Suppressor macrophage treated with lipopolysaccharide for 1 hour (primary cell): ENCODE results near the gene MAML3.

Source experiments
- DNase-seq, 3 donors: peaks; one replicate each; pipeline ENCODE4 v3.0.0-alpha.2; 2020 to 2022

Gene MAML3

DNA sequence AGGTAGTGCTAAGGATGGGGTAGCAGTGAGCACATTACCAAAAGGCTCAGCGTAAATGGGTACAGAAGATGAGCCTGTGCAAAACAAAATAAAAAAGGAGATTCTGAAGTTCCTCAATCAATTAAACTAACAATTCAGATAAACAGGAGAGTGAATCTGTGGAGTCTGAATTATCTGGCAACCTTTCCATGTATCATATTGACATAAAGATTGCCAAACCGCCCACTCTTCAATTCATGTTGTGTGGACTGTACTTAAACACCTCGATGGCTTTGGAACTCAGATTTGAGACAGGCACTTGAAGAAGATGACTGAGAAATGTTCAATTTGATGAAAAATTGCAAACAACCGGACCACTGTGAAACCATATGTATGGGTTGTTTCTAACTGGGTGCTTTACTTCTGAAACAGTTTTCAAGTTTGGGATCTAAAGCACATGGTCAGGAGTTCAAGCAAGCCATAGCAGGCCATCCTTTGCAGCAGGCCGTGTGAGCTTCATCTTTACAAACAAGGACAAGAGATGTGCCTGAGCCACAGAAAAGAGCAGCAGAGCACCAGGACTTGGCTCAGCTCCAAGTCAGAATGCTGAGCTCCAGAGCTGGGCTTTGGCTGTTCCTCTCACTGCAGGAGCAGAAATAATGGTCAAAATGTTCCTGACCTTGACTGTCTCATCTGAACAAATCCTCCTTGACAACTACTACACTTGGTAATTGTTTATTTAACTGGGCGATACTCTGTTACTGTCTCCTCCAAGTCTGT, 380.2 kb downstream of the MAML3 start:
- DNase-seq = no peak

DNA sequence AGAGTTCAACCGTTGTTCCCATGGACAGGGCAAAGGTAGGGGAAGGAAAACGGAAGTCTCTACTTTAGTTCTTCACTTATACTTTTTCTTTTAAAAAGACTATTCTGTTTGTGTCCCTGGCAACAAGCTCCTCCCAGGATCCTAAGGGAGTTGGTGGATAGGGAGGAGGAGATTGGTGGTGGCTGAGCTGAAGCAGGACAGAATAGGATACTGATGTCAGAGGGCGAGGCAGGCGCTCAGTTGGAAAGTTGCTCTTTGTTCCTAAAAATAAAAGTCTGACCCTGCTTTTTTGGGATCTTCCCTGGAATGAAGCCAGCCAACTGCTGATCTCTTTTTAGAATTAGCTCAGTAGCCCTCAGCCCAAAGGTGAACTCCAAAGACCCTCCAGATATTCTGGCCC, 383.6 kb downstream of the MAML3 start:
- DNase-seq = peak in 1 of 3 donors; percentile 49

DNA sequence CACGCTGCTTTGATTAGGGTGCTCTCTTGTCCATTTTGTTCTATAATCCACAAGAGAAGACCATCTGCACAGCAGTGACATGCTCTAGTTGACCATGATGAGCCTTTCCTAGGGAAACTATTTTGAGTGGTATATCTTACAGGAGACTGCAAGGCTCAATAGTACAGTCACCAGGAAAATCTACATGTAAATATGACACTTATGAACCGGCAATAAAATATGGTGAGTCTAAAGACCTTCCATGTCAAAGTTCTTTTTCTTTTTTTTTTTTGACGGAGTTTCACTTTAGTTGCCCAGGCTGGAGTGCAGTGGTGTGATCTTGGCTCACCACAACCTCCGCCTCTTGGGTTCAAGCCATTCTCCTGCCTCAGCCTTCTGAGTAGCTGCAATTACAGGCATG, 384.6 kb downstream of the MAML3 start:
- no peak for DNase-seq

DNA sequence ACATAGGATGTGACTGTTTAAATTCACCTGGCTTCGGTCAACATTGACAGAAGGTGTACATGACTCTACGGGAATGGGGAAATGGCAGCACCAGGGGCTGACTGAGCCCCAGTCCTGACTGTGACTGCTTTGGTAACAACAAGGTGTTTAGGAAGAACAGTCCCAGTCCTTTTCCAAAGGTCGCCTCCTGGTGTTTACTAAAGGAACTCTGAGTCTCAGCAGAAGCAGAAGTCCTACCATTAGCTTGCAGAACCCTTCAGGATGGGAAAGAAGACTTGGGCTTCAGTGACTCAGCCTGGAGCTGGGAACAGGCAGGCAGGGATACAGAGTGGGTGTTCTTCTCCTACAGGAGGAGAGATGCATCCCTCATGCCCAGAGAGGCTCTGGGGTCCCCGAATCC, 385.1 kb downstream of the MAML3 start:
- peak in 2 of 3 donors; percentile 37 to 39 for DNase-seq

DNA sequence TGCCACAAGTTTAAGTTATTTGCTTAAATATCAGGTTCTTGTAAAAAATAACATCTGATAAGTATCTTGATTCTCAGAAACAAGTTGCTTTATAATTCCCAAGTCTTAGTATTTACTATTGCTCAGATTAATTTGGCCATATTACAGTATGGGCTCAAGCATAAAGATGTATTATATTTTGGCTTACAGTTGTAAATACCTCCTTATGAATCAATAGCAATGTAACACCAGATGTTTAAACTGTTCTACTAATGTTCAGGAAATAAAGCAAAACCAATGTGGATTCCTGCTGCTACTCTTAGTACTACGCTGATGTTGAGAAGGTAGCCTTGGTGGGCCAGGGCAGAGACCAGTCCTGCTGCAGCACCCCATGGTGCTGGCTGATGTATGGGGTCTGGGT, 385.6 kb downstream of the MAML3 start:
- DNase-seq = no peak

DNA sequence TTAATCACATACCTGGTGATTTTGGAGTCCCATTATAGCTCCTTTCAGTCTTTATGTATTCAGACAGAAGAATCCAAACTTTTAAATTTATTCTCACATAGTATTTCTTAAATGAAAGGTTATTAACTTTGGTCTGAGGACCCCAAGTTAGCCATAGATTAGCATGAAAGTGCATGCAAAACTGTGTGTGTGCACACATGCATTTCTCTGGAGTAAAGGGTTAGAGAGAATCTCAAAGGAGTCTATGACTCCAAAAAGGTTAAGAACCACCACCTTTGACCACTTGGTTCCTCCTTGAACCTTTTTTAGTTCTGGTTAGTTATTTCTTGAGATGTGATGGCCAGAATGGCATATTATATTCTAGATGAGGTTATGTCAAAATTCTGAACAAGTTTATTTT, 386.4 kb downstream of the MAML3 start:
- no peak for DNase-seq

DNA sequence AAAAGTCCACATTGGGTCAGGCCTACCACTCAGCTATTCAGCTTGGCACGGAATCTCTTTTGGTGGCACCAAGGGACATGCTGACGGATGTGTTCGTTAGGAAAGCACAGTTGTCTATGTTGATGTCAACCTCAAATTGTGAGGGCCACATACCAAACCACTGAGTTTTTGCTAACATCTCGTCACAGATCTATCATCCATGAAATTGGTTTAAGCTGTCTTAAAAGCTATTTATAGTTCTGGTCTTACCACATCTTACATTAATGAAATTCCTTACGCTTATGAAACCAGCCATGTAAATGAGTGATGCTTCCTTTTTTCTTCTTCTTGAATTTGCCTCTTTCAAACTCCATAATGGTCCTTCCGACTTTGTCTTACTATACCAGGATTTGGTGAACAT, 386.8 kb downstream of the MAML3 start:
- peak; percentile 26 to 70 (median 66) for DNase-seq

DNA sequence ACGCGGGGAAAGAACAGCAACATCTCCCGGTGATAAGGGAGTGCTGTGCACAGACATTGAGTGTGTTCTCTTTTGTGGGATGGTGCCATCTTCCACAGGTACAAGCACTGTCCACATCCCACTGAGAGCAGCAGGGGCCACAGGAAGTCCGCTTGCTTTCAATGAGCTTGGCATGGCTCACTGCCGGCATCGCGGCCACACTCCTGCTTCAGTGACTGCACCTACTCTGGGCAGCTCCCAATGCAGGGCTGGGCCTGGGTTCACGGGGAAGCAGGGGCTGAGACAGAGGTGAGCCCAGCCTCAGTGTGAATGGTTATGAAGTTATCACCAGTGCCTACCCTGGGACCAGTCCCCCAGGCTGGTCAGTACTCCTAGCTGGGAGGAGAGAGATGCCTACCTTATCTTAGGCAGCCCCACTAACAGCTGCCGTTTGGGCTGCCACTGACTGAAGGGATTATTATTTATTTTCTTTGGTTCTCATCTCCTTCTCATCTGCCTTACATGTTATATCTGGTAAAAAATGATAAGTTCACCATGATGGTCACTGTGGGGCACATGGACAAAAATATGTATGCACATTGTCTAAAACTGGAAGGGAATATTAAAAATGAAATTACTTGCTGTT, 389.2 kb downstream of the MAML3 start:
- no peak for DNase-seq

DNA sequence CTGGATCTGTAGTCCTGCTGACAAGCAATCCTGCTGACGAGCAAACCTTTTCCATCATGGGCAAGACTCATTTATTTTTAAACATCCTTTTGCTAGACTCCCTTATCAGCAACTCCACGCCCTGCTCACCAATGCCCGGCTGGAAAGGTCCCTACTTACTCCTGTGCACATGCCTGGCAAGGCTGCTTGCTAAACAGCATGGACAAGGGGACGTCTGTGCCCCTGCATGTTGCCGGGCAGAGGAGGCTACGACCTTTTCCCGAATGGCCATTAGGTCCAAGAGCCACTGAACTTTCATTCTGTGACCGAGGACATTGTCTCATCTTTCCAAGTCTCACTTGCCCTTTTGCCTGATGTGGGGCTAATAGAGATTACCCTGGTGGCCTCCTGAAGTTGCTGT, 389.8 kb downstream of the MAML3 start:
- DNase-seq = no peak

DNA sequence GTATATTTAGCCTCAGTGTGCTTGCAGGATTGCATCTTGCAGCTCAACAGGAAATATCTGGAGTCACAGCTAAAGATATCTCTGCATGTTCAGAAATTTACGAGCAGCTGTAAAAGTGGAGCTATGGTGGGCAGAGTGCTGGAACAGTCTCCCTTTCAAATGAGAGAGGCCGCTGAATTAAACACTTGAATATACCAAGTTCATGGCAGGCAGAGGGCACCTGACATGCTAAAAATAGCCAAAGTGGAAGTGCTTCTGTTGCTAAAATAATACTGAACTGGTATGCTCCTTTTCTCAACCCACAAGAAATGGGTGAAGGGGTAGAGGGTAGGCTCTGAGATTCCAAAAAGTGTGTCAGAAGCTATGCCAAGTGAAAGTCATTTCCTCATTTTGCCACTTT, 390.3 kb downstream of the MAML3 start:
- DNase-seq = peak; percentile 28 to 56 (median 56)

DNA sequence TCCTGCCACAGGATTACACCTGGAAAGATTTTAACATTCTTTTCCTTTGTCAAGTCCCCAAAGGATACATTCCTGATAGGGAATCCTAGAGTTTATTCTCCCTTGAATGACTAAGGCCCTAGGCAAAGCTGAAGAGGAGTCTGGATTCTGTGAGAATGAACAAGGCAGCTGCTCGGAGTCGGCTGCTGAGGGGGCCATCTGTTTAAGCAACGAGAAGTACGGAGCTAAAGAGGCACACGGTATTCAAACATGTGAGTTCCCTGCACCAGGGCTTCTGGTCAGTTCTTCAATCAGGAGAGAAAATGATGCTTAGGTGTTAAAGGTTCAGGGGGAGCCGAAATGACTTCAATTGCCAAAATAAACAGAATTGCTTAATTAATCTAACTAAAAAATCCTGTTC, 390.8 kb downstream of the MAML3 start:
- no peak for DNase-seq

DNA sequence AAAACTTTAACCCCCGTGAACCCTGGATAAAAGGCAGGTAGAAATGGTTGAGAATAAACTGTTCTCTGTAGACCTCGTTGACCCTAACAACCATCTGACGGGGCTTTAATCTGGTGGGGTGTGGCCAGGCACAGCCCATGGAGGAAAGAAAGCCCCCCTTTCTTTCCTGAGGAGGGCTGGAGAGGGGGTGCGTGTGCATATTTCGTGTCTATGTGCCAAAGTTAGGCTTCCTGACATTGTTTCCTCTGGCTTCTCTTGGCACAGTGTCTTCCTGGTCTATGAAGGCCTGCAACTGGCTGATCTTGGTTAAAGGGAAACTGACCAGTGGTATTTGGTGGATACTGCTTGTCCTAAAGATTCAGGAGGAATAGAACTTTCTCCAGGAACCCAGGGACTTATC, 391.3 kb downstream of the MAML3 start:
- DNase-seq = no peak

DNA sequence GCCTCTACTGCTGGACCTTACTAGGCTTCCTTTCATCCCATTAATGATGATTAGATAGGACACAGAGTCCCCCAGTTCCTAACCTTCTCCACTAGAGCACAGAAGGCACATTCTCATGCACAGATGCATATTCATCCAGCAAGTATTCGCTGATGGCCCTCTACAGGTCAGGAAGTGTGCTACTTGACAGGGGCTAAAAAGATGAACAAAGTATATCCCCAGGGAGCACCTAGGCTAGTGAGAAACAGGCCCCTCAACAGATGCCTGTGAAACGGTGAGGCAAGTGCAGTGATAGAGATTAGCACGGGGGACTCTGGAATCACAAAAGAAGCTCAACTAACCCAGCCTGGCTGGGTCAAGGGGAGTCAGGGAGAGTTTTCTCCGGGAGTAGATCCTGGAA, 392.5 kb downstream of the MAML3 start:
- peak in 2 of 3 donors; percentile 23 to 24 for DNase-seq

DNA sequence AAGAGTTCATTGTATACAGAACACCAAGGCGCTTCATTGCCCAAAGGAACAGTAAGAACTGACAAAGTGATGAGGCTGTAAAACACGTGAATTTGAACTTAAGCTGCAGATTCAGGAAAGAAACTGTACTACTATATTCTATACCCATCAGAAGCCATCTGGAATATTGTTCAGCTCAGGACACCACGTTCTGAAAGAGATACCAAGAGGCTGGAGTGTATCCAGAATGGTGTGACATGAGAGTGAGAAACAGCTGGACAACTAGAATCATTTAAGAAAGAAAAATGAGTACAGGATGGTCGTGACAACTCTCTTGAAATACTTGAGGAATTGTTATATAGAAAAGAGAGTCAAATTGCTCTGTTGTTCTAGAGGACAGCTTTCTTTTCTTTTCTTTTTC, 393.4 kb downstream of the MAML3 start:
- DNase-seq = no peak

DNA sequence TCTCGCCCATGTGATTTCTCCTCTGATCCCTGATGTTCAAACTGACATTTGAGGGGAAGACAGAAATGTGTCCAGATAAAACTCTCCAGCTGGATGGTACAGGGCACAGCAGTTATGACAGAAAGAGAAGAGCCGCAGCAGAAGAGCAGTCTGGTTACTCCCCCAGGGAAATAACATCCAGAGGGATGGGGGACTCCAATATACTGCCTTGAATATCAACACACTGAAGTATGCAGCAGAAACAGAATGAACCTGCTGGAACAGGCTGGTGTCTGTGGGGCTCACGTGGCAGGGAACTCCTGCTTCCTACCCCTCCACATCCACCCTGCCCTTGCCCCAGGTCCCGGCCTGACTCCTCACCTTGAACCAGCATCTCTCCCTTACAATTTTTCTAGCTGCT, 394.9 kb downstream of the MAML3 start:
- DNase-seq = no peak

DNA sequence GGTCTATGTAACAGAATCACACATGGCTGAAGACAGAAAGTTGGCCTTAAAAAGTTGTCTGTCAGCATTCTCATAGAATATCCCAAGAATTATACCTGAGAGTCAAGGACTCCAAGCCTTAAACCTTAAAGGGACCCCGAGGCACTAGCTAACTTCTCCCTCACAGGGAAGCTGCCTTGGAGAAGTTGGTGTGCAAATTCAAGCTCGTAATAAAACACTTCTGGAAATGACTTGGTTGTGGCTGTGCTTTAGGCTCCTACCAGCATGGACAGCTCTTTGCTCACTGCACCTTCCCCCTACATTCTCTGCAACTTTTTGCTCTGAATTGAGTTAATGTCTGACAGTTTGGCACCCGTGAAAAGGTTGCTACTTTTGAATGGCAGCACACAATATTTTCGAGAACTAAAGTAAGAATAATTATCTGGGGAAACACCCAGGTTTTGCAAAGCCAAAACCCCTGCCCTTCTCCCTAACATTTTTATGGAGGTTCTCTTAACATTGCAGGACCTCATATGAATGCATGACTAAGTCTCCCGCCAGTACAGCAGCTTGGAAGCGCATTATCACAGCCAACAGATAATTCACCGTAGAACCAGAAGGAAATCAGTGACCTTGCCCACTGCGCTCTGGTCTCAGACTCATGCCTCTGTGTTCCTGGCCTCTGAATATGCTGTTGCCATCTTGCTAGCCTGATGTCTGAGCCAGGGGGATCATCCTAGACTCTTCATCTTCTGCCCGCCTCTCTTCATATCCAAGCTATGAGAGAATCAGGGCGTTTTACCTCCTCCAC, 397.4 kb downstream of the MAML3 start:
- no peak for DNase-seq

DNA sequence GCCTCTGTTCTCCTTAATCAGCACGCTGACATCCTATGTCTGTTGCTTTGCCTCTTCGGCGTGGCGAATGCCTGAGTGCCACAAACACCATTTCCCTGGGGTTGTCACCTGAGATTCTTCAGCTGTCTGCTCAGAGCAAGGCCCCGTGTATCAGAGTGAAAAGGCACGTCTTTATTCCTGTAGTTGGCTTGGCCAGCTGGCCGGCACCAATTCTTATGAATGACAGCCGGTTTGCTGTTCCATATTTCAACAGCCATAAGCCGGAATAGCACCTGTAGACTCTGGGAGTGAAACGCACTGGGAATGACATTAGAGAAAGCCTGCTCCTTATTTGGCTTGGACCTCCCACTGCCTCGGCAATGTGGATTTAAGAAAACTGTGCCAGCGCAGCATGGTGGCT, 399.0 kb downstream of the MAML3 start:
- DNase-seq = no peak

DNA sequence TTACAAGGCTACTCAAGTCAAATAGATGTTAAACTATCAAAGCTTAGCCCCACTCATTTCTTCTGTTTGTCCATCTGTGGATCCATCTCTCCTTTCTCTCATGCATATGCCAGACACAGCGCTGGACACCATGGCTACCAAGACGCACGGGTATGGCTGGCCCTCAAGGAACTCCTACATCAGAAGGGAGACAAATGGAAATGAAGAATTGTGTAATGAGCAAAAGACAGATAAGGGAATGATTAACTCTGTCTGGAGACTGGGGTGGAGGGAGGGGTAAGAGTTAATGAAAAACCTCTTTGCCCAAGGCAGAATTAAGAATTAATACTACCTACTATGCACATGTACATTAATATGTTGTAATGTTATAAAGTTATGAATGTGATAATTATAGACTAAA, 400.3 kb downstream of the MAML3 start:
- no peak for DNase-seq

DNA sequence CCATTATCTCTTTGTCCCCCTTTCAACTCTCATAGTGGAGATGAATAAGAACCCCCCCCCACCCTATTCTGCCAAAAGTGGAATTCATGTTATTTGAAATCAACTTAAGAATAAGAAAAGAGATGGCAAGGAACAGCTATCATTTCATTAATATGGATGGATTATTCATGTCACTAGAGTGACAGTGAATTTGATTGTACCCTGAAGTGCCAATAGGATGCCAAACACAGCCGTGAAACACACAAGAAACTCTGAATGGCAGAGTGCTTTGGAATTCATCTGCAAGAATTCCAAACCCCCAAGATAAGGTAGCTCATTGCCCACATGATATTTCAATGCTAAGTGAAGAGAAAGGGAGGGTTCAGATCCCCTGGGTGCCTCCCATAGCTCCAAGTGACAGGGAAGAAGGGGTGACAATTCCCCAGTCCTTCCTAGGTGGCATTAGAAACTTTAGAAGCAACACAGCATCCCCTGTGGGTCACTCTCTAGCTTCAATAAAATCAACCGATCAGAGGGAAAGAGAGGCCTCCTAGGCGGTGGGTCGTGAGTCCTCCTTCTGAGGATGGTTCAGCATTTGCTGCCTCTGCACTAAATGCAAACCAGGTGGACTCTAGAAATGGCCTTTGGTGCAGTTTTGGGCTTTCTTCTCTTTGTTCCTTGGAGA, 404.0 kb downstream of the MAML3 start:
- DNase-seq = no peak

DNA sequence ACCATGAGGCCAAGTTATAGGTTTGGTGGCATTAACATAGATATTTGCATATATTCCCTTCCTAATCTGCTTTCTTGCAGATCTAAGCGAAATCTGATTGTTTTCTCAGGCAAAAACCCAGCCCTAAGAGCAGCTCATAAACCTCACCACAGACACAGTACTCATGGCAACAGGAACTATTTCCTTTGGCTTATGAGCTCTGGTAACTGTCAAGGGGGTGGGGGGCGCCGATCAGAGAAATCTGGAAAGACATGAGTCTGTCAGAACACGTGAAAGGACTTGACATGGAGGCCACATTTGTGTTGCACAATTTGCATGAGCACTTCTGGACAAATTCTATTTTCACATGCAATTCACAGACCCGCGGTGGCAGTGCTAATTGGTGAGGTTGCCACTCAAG, 404.6 kb downstream of the MAML3 start:
- DNase-seq = no peak

DNA sequence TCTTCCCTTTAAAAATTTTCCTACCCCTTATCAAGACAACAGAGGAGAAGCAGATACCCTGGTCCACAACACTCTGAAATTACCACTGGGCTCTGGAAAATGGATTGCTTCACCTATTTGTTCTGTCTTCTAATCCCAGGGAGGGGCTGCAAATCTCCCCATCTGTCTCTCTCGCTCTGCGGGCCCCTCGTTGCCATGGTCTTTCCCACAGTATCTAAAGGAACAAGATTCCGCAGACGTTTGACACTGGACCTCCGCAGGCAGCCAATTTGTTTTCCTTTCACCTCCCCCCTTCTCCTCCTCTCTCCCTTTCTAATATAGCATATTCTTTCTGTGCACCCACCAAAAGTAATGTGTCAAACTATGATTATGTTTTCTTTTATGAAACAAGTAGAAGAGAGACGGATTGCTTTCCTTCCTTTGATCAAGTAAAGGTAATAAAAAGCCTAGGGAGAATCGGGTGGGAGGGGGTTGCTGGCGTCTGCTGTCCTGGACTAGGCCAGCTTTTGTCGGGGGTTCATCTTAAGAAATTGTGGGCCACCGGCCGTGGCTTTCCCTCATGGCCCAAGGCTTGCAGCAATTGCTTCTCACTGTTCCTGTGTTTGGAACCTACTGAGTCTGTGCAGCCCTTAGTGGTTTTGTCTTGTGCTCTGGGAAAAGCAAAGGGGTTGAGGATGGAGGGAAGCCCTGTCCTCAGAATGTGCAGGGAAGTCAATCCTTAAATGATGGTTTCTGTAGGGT, 407.4 kb downstream of the MAML3 start:
- DNase-seq = no peak

DNA sequence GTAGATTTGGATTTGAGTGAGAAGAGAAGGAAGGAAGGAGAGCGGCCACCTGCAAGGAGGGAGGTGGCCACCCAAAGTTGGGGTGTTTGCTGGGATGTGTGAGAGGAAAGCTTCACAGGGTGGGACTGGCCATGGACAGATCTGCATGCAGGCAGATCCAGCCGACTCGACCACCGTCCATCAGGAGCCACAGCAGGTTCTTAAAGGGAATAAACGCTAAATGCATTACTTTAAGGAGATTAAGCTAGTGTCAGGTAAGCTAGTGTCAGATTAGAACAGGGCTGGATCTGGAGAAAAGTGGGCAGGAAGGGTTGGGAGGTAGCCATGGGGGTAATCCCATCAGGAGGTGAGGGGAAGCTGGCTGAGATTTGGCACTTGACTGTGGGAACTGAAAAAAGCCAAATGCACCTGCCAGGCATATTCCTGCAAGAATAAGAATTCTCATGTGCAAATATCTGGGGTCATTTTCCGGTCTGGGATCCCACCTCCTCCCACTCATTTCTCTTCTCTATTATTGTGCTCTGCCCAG, 408.8 kb downstream of the MAML3 start:
- no peak for DNase-seq
